DMS114 treated with DMSO at 0.1 percent for 48 hours (cell line): ENCODE measurements around the gene FLNB.

ENCODE experiments used
- DNase-seq: peaks from one replicate; lab custom pipeline; 2025; ENCODE audit not compliant: unreplicated experiment; lab: John Stamatoyannopoulos, UW

Gene FLNB

DNA sequence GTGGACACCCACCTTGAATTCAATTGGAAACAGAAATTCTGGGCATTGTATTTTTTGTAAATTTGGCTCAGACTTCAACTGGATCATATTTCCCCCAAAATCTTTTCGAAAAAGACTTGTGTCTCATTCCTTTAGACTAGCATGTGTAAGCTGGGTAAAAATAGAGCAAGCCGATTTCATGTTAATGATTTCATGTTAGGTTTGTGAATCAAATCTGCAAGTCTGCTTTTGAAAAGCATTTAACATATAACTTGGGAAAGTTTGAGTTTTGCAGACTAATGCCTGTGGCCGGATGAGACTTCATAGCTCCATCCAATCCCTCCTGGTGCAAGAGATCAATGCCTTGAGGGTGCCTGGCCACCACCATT lies 64.5 kb downstream of the FLNB start:
- DNase-seq, result no peak

DNA sequence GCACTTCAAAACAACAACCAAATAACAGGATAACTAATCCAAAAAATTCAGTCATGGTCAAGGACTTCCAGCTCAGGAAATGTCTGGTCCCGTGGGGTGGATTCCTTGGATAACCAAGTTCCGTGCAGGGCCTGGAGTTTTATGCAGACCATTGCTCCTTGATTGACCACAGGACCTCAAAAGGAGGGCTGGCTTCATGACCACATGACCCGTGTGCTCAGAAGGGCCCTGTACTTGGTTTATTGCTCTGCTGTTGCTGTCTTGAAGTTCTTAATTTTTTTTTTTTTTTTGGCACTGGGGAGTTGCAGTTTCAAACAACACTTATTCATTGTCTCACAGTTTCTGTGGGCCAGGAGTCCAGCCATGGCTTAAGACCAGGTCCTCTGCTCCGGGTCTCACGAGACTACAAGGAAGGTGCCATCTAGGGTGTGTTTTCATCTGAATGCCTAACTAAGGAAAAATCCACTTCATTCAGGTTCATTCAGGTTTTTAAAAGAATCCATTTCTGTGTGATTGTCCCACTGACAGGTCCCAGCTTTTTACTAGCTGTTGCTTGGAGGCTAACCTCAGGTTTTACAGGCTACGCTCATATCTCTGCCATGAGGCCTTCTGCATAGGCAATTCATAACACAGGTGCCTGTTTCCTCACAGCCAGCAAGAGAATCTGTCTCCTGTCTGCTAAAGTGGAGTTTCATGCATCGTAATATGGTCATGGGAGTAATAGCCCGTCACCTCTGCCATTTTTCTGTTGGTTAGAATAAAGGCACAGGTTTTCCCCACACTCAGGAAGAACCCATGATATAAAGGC lies 65.3 kb downstream of the FLNB start:
- DNase-seq, result no peak

DNA sequence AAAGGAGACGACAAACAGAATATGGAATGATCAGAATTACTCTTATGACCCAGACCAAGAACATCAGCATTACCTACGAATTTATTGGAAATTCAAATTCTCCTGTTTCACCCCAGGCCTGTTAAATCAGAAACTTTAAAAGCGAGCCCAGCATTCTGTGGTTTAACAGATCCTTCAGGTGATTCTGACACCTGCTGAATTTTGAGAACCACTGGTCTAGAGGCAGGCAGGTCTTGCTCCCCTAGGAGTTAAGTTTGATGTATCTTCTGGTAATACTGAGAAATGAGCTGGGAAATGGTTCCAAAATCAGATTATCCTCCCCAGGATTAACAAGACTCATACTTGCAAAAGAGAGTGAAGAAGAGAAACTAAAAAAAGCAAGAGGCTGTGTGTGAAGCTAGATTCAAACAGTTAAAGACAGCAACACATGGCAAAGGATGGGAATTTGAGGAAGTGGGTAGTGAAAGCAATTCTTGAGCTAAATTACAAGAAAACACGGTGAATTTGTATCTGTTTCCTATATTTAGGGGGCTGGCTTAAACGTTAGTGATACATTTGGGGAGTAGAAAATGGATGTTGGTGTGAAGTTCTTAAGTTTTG lies 66.0 kb downstream of the FLNB start:
- DNase-seq, result no peak

DNA sequence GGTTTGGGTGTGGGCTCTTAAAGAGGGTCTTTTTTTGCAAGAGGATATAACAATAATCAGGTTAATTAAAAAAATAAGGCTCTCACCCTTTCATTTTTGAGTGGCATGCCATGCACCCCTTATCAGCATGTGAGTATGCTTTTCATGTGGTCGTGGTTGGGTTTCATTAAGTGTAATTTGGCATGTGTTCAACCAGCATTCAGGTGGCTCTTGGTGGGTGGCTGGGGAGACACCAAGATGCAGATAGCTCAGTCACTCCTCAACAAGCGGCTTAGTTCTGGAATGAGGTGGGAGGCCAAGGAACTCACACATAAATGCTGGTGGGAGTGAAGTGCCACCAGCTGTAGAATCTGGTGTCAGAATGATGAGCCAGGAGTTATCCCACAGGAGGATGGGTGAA lies 66.8 kb downstream of the FLNB start:
- DNase-seq, result no peak

DNA sequence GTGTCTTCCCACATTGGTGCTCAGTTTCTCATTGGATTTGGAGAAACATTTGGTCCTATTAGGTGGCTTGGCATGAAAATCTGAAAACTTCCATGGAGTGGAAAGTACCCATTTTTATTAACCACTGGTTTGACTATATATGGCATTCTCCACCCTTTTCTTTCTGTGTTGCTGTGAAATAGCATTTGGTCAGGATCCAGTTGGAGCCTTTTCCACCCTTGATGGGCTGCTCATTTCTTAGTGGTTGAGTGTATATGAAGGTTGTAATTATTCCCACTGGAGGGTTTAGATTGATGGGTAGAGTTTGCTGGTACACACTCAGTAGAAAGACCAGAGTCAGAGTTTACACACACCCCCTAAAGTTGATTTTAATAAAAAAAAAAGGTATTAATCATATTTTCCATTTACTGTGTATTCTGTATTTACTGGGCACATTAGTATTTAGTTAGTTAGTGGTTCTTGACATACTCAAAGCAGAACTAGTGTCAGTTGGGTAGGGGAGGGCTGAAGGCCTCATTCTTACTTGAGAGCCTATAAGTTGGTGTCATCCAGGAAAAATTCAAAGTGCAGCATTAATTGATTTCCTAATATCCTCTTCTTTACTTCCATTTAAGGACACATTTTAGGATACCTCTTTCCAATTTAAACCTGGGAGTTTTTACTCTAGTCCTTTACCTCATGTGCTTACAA lies 69.5 kb downstream of the FLNB start:
- no peak for DNase-seq

DNA sequence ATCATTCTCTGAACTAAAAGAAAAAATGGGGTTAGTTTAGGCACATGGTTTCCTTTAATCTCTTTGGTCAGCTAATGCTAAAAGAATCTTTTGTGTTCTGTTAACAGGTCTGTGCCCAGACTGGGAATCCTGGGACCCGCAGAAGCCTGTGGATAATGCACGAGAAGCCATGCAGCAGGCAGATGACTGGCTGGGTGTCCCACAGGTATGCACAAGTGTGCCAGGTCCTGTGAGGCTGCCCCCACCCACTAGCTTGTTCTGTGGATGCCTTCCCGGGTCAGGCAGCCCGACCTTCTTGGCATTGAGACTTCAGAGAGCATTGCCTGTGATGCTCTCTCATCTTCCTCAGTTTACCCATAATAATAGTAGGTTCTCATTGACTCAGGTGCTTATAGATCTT lies 70.4 kb downstream of the FLNB start:
- DNase-seq, result no peak

DNA sequence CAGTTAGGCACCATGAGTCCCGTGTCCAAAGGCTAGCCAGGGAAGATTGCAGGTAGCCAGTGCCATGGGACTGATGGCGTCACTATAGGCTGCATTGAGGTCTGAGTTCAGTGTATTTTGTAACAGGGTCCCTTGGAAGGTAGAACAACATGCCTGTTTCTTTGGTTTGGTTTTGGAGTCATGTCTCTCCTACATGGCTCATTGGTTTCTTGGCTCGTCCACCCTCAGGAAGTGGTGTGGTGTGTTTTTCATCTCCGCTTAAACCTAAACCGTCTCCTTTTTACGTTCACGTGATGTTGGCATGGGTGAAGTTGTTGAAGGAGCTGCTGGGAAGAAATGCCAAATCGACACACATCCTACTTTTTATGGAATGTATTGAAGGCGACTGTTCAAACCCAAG lies 71.6 kb downstream of the FLNB start:
- no peak for DNase-seq

DNA sequence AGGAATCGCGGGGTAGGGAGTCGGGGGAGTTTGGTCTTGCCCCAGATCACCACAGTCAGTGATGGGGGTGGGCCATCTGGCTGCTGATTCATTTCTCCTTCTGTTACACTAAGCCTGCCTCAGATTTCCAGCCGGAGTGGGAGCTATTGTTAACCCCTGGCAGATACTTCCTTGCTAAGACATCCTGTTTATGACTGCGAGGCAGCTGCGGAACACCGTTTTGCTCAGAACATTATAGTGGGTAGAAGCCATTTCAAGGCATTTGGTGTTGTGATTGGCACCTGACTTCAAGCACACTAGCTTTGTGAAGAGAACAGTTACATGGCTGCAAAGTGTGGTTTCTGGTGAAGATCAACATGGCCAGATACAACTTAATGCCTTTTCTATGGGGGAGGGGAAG lies 73.8 kb downstream of the FLNB start:
- no peak for DNase-seq

DNA sequence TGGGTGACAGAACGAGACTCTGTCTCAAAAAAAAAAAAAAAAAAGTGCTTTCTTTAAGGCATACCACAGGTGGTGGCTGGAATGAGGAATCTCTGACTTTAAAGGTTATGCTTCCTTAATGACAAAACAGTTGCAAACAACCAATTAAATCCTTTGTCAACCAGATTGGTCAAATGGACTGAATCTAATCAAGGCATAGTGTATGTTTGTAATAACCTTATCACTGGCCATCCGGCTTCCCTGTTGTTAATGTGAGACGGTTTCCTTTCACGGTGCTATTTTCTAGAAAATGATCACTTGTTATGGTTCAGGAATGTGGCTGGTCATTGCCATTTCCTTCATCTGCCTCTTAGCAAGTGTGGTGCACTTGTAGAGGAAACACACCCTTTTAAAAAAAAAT lies 75.9 kb downstream of the FLNB start:
- no peak for DNase-seq

DNA sequence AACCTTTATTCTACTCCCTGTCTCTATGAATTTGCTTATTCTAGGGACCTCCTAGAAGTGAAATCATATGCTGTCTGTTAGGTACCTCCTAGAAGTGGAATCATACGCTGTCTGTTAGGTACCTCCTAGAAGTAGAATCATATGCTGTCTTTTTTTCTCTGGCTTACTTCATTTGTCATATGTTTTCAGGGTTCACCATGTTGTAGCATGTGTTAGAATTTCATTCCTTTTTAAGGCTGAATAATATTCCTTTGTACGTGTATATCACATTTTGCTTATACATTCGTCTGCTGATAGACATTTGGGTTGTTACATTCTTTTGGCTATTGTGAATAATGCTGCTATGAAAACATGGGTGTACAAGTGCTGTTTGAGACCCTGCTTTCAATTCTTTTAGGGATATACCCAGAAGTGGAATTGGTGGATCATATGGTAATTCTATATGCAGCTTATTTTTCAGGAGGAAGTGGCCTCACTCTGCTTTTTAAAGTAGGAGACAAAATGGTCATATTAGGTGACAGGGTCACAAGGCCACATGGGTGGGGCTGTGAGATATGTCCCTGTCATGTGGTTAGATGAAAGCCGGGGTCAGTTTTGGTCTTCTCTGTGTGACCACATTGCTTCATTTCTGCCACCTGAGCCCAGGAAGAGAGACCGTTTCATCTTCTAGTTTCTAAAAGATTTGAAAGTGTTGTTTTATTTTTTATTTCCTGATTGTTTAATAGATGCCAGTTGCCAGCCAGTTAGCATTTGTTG lies 76.7 kb downstream of the FLNB start:
- DNase-seq, result no peak

DNA sequence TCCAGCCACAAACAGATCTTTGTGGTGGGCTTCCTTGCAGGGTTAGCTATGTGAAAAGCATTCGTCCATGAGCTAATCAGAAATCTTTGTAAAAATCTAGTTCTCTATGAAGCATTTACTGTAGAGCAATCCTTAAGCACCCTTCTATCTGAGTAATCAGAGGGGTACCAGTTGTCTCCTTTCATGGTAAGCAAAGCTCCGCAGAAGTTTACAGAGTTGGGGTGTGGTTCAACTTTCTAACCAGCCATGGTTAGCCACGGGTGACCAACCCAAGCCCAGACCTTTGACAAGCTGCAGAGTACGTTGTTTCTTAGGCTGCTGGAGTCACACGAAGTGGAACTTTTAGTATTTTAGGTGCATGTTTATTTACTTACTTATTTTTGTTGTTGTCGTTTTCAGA lies 77.4 kb downstream of the FLNB start:
- no peak for DNase-seq

DNA sequence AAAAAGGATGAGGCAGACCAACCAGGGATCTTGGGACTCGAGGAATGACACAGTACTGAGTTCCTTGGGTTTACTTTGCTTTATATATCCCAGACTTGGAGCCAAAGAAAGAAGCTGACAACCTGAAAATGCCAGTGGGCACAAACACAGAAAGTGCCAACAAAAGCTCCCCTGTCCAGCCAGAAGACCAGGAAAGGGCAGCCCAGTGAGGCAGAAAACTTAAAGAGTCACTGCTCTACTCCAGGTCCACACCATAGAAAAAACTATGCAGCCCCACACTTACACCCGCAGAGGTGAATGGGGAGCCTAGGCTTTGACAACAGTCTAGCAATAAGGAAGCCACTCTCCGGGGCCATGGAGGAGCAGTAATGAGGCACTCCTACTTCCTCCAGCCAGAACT lies 80.3 kb downstream of the FLNB start:
- DNase-seq, result no peak

DNA sequence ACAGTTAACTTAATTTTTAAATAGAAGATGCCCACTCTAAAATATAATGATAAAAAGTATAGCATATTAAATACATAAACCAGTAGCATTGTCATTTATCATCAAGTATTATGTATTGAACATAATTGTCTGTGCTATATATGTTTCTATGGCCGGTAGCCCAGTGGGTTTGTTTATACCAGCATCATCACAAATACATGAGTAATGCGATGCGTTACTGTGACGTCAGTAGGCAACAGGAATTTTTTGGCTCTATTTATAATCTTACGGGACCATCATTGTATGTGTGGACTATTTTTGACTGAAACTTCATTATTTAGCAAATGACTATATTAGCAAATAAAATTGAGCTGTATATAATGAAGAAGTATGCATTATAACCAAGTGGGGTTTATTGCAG lies 82.1 kb downstream of the FLNB start:
- DNase-seq, result no peak

DNA sequence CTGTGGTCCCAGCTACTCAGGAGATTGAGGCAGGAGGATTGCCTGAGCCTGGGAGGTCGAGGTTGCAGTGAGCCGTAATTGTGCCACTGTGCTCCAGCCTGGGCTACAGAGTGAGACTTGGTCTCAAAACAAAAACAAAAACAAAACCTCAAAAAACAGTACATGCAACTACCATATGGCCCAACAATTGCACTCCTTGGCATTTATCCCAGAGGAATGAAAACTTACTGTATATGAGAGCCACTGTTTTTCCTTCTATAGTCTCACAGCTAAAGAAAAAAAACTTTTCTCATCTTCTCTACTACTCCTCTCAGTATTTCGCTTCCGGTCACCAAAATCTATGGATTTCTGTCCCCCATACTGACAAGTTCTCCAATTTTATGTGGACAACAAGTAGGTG lies 84.3 kb downstream of the FLNB start:
- no peak for DNase-seq

DNA sequence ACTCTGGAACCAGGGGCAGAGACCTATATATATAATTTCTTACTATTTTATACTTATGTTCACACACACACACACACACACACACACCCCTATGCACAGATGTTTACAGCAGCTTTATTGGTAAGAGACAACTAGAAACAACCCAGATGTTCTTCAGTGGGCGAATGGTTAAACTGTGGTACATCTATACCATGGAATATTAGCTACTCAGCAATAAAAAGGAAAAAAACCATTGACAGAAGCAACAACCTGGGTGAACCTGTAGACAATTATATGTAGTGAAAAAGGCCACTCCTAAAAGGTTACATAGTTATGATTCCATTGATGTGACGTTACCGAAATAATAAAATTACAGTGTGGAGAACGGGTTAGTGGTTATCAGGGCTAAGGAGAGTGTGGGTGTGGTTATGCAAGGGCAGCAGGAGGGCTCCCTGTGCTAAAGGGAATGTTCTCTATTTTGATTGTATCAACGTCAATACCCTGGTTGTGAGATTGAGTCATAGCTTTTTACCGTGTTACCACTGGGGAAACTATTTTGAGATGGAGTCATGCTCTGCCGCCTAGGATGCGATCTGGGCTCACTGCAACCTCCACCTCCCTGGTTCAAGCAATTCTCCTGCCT lies 85.5 kb downstream of the FLNB start:
- no peak for DNase-seq

DNA sequence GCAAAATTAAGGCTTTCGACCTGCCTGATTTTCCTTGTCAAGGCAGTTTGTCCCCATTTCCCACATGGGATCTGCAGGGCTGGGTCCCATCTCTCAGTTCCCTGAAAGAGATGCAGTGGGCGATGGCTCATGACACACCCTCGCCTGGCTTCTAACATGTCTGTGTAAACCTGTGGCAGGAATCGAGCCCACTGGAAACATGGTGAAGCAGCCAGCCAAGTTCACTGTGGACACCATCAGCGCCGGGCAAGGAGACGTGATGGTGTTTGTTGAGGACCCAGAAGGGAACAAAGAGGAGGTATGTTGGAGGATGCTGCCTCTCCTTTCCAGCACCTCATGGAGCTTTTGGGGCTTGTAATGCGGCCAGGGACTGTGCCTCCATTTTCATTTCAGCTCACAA lies 86.4 kb downstream of the FLNB start:
- DNase-seq, result no peak

DNA sequence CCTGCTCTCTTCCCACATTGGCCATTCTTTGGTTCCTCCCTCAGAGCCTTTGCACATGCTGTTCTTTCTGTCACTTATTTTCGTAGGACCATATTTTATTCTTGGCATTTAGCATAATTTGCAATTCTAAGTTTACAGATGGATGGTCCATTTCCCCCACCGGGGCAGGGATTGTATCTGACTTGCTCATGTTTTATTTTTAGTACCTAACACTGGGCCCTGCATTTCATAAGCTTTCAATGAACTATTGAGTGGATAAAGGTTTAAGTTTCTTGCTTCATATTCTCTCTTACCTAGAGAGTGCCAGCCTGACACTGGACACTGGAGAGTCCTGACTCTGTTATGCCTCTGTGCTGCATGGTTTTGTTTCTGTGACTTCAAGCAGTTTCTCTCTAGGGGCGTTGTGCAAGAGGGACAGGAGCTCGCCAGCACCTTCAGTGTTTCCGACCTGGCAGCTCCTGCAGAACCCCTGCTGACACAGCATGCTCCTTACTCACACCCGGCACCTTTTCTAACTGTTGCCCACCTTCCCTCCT lies 87.4 kb downstream of the FLNB start:
- DNase-seq, result no peak

DNA sequence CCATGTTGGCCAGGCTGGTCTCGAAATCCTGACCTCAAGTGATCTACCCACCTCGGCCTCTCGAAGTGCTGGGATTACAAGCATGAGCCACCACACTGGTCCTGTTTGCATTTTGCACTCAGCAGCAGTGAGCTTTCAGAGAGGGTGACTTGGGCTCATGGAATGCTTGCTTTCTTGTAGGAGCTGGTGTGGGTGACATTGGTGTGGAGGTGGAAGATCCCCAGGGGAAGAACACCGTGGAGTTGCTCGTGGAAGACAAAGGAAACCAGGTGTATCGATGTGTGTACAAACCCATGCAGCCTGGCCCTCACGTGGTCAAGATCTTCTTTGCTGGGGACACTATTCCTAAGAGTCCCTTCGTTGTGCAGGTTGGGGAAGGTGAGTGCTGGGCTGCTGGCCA lies 90.3 kb downstream of the FLNB start:
- DNase-seq, result no peak

DNA sequence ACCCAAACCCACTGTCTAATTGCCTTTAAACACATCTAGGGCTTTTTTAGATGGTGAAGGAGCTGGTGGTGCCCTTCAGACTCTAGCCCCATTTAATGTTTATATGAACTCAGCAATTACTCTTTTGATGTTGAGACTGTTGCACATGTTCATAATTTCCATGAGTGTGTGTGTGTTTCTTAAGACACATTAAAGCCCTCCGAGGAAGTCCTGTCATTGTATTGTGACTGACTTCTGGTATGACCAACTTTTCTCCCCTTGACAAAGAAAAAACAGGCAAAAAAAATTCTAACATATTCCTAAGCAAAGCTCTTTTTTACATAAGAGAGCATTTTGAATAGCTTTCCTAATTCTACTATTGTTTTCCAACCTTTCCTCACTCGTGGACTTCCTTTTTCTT lies 91.6 kb downstream of the FLNB start:
- no peak for DNase-seq

DNA sequence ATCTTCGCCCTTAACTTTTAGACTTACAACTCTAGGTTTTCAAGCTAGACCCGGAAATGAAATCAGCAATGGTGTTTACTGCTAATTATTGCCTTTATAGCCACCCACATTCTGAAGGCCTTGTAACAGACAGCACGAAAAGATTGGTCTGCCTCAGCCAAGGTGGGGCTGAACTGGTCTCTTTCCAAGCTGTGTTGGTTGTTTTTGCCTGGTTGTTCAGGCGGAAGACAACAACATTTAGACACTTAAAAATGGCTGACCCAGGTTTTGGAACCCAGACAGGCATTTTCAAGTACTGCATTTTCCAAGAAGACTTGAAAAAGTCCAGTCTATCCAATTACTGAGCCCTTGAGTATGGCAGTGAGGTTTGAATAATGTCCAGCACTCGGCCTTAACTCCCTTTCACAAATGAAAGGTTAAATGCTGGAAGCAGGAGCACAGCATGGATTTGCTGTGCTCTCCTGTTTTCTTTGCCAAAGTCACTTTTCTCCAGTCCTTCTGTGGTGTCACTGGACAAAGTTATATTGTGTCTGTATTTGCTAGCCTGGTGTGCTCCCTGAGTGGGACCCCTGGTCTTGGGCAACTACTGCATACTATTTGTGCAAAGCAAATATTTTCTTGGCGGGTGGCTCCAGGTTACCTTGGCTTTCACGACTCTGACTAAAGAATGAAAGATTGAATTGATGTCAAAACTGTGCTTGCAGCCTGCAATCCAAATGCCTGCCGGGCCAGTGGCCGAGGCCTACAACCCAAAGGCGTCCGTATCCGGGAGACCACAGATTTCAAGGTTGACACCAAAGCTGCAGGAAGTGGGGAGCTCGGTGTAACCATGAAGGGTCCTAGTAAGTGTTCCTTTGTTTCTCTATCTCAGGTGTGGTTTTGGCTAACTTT lies 93.5 kb downstream of the FLNB start:
- DNase-seq, result no peak
